ENCODE measurements around the gene SKIC2.

SKIC2 gene

GRCh38 chr6:31945507-31946369, 13.2 kb upstream of the SKIC2 start, which contains the start of gene CFB:
CFB (plus strand) TSS chr6:31946095; CDS start chr6:31946222, 127 bp downstream.
- no peak for DNase-seq

- DNase-seq, result no peak
Measured at GRCh38 chr6:31946370-31946885, 12.5 kb upstream of the SKIC2 start.

- no peak for DNase-seq
Measured at GRCh38 chr6:31947070-31947675, 11.8 kb upstream of the SKIC2 start.

- DNase-seq, result no peak
Measured at GRCh38 chr6:31947864-31948263, 11.1 kb upstream of the SKIC2 start.

GRCh38 chr6:31948306-31948705, 10.7 kb upstream of the SKIC2 start:
- no peak for DNase-seq

- no peak for DNase-seq
Measured at GRCh38 chr6:31948753-31949413, 10.1 kb upstream of the SKIC2 start.

- no peak for DNase-seq
Measured at GRCh38 chr6:31949926-31950548, 8.9 kb upstream of the SKIC2 start.

- DNase-seq, result no peak
Measured at GRCh38 chr6:31952140-31952805, 6.7 kb upstream of the SKIC2 start.

- no peak for DNase-seq
Measured at GRCh38 chr6:31952890-31953289, 6.1 kb upstream of the SKIC2 start.

GRCh38 chr6:31954511-31954910, 4.5 kb upstream of the SKIC2 start:
- DNase-seq, result no peak

GRCh38 chr6:31956796-31957195, 2.2 kb upstream of the SKIC2 start:
- no peak for DNase-seq

GRCh38 chr6:31958412-31958740, 599 bp upstream of the SKIC2 start:
- no peak for DNase-seq

GRCh38 chr6:31961616-31962015, 2.6 kb downstream of the SKIC2 start:
- no peak for DNase-seq

- DNase-seq, result no peak
Measured at GRCh38 chr6:31963921-31964320, 4.9 kb downstream of the SKIC2 start.

- no peak for DNase-seq
Measured at GRCh38 chr6:31965700-31966099, 6.7 kb downstream of the SKIC2 start.

- no peak for DNase-seq
Measured at GRCh38 chr6:31966506-31966905, 7.5 kb downstream of the SKIC2 start.

- DNase-seq, result no peak
Measured at GRCh38 chr6:31966997-31967925, 8.3 kb downstream of the SKIC2 start.

GRCh38 chr6:31967926-31968320, 8.9 kb downstream of the SKIC2 start:
- DNase-seq, result no peak

- DNase-seq, result no peak
Measured at GRCh38 chr6:31968326-31968725, 9.4 kb downstream of the SKIC2 start.

- no peak for DNase-seq
Measured at GRCh38 chr6:31968791-31969711, 10.1 kb downstream of the SKIC2 start.
